B cell (primary cell): ENCODE measurements around the gene MCF2L. TPM values are rescaled to one million over a fixed set of nuclear protein-coding genes. Genes with fewer than 3 reads are reported as not detected.
A peak's percentile ranks its signal among the peaks of the same experiment; 100 is the strongest.

Source experiments
- ATAC-seq: fragments of 200-7000 bp; cut with Tn5 transposase; one replicate; pipeline ENCODE4 v1.10.0; 2021; ENCODE audit warnings: low read depth, mild to moderate bottlenecking, moderate number of reproducible peaks, moderate library complexity
- CTCF ChIA-PET: fragments of 350-600 bp; sonication (Branson Sonifier 250); formaldehyde crosslinking; loops from one replicate; lab custom pipeline; 2021; ENCODE audit warnings: antibody characterized with exemption, inconsistent platforms; lab: Charles Lee
- POLR2A ChIA-PET: fragments of 350-600 bp; sonication (Branson Sonifier 250); formaldehyde crosslinking; loops from one replicate; lab custom pipeline; 2021; ENCODE audit warnings: antibody characterized with exemption; lab: Charles Lee
- DNase-seq: peaks from one replicate; pipeline ENCODE4 v3.0.0; 2013
- H2AFZ ChIP-seq: 2 replicates; pipeline ENCODE4 v1.6.1; 2012; ENCODE audit warnings: mild to moderate bottlenecking, low read depth, low read length; ENCODE audit not compliant: insufficient read depth, poor library complexity, severe bottlenecking
- H3K27ac ChIP-seq, 2 donors: 1 replicate in 1 of 2; 2 replicates in 1 of 2; pipeline ENCODE4 v1.5.1; 2012 to 2013; ENCODE audit warnings: low read length in 2 of 2, mild to moderate bottlenecking in 2 of 2, moderate library complexity in 1 of 2
- H3K27me3 ChIP-seq, 4 experiments: fragments of 200-600 bp in 1 of 4; sonication (generic) in 1 of 4; replicated peaks in 1 of 4; 1 replicate in 2 of 4; 2 replicates in 2 of 4; pipeline versions ENCODE4 v1.6.1 to v1.7.0; 2013 to 2016; ENCODE audit warnings: low read length in 3 of 4, mild to moderate bottlenecking in 2 of 4, mixed read lengths in 1 of 4, moderate library complexity in 1 of 4; ENCODE audit not compliant: insufficient read depth in 4 of 4, control insufficient read depth in 3 of 4; ENCODE audit errors: control extremely low read depth in 1 of 4
- H3K36me3 ChIP-seq, 2 experiments: replicated peaks in 1 of 2; 1 replicate in 1 of 2; 2 replicates in 1 of 2; pipeline versions ENCODE4 v1.6.1 to v1.7.1; 2013; ENCODE audit warnings: low read length in 1 of 2; ENCODE audit not compliant: insufficient read depth in 2 of 2, control insufficient read depth in 1 of 2; ENCODE audit errors: control extremely low read depth in 1 of 2, extremely low read depth in 1 of 2
- H3K4me1 ChIP-seq, 2 donors: fragments of 200-600 bp in 1 of 2; sonication (generic) in 1 of 2; 1 replicate in 1 of 2; 2 replicates in 1 of 2; pipeline versions ENCODE4 v1.5.1 to v1.6.1; 2013 to 2017; ENCODE audit warnings: low read length in 2 of 2; ENCODE audit not compliant: control insufficient read depth in 2 of 2, insufficient read depth in 2 of 2
- H3K4me2 ChIP-seq: replicated peaks from 2 replicates; pipeline ENCODE3; 2012; ENCODE audit warnings: mild to moderate bottlenecking, low read depth, low read length; ENCODE audit not compliant: poor library complexity, severe bottlenecking
- H3K4me3 ChIP-seq, 5 experiments: fragments of 200-600 bp in 1 of 5; sonication (generic) in 1 of 5; 1 replicate in 3 of 5; 2 replicates in 2 of 5; pipeline versions ENCODE4 v1.5.1 to v1.7.0; 2011 to 2016; ENCODE audit warnings: low read length in 4 of 5, mild to moderate bottlenecking in 4 of 5, low read depth in 2 of 5, control low read depth in 1 of 5, moderate library complexity in 1 of 5; ENCODE audit not compliant: insufficient read depth in 1 of 5; ENCODE audit errors: control extremely low read depth in 1 of 5, extremely low read depth in 1 of 5
- H3K79me2 ChIP-seq: fragments of 200-600 bp; sonication (generic); one replicate; pipeline ENCODE4 v1.6.0; 2016; ENCODE audit warnings: low read length; ENCODE audit not compliant: control insufficient read depth, insufficient read depth
- H3K9ac ChIP-seq: fragments of 200-600 bp; sonication (generic); 2 replicates; pipeline ENCODE4 v1.6.1; 2017; ENCODE audit warnings: mild to moderate bottlenecking, low read length, moderate library complexity
- H3K9me3 ChIP-seq, 3 donors: one replicate each; pipeline versions ENCODE4 v1.6.1 to v1.7.1; 2013; ENCODE audit warnings: low read length in 2 of 3; ENCODE audit not compliant: control insufficient read depth in 2 of 3, insufficient read depth in 1 of 3; ENCODE audit errors: control extremely low read depth in 1 of 3
- H4K20me1 ChIP-seq: 2 replicates; pipeline ENCODE4 v1.6.0; 2012; ENCODE audit warnings: mild to moderate bottlenecking, low read length; ENCODE audit not compliant: insufficient read depth, control insufficient read depth, poor library complexity, severe bottlenecking
- H3K27ac Mint-ChIP-seq: one replicate; pipeline ENCODE4 v1.8.0; 2021; ENCODE audit warnings: mixed read lengths
- H3K27me3 Mint-ChIP-seq: one replicate; pipeline ENCODE4 v1.8.0; 2021; ENCODE audit warnings: mixed read lengths
- H3K4me1 Mint-ChIP-seq: one replicate; pipeline ENCODE4 v1.8.0; 2021; ENCODE audit warnings: mixed read lengths
- H3K4me3 Mint-ChIP-seq: one replicate; pipeline ENCODE4 v1.8.0; 2021; ENCODE audit warnings: mixed read lengths
- H3K9me3 Mint-ChIP-seq: one replicate; pipeline ENCODE4 v1.8.0; 2022; ENCODE audit warnings: mixed read lengths; ENCODE audit not compliant: insufficient read depth
- CTCF ChIP-seq: fragments of 200-600 bp; IDR thresholded peaks from one replicate; pipeline ENCODE4 v1.8.0; 2022; ENCODE audit warnings: antibody characterized with exemption, mild to moderate bottlenecking
- EZH2 ChIP-seq: IDR thresholded peaks from 2 replicates; pipeline ENCODE4 v1.6.1; 2012; ENCODE audit warnings: borderline replicate concordance, low read depth, mild to moderate bottlenecking, moderate library complexity, low read length; ENCODE audit not compliant: insufficient read depth, poor library complexity, severe bottlenecking
- WGBS: methylation state at CpG from one replicate; pipeline ENCODE4 v1.1.5; 2013; ENCODE audit warnings: missing lambda C conversion rate; ENCODE audit not compliant: insufficient coverage; 5-methylcytosine and 5-hydroxymethylcytosine counted together
- intact Hi-C: fragments of 100-400 bp; cut with micrococcal nuclease; formaldehyde crosslinking; loops from one replicate; pipeline ENCODE4 v1.10.0; 2022
- polyA minus RNA-seq: library from RNA; depleted of rRNA, polyadenylated mRNA; stranded (reverse); fragments of >200 nt; gene quantifications from 2 replicates; pipeline ENCODE4 v1.2.3, GENCODE V29; 2012
- polyA plus RNA-seq: library from polyadenylated mRNA; depleted of rRNA; stranded (reverse); fragments of >200 nt; gene quantifications from 2 replicates; pipeline ENCODE4 v1.2.3, GENCODE V29; 2012
- total RNA-seq, 2 donors: library from RNA; stranded (reverse); fragments of 120-200 nt in 1 of 2; gene quantifications; 1 replicate in 1 of 2; 2 replicates in 1 of 2; pipeline versions ENCODE4 v1.2.3 to v1.2.4, GENCODE V29; 2013 to 2022

The MCF2L gene
- total RNA-seq (7.7 and 8.2 TPM in 2 replicates), polyA plus RNA-seq (3.7 and 5.3 TPM in 2 replicates), polyA minus RNA-seq (5.3 and 10.9 TPM in 2 replicates)
- 6.8 TPM for total RNA-seq (2013)

DNA sequence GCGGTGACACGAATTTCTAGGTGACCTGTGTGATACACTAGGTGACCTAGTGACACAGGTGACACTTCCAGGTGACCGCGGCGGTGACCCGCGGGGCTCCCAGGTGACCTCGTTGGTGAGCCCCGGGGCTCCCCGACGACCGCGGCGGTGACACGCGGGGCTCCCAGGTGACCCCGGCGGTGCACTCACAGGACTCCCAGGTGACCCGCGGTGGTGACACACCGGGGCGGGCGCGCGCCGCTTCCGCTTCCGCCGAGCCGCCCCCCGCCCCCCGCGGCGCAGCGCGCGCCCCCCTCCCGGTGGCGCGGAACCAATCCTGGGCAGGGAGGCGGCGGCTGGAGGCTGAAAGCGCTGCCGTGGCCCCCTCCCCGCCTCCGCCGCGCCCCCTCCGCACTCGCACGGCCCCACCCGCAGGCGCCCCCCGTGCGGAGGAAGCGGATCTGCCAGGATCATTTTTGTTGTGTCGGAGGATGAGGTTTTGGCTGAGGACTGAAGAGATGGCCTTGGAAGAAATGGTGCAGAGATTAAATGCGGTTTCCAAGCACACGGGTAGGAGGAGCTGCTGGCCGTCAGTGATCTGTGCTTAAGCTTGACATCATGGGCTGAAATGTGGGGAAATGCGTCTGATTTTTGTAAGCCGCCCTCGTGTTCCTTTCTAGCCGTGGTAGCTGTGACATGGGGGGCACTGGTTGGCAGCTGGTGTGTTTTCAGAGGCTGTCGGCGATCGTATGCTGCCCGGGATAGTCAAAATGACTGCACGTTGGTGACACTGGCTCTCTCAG lies at the start of gene MCF2L:
TSS of gene MCF2L (plus strand) at position 305 of the 782 bp plus-strand sequence. CDS start at position 471, 166 bp downstream.
- H2AFZ ChIP-seq, result peak within 1 kb of the TSS; percentile 60
- H3K4me1 ChIP-seq, result peaks cover 12 to 13% of the 10 kb centered on the region in 2 donors
- peak; percentile 54 for ATAC-seq
- WGBS, result 1% methylated on average over 63 of the region's 69 CpGs
- TF ChIP-seq CTCF (no peak), EZH2 (no peak)
- H3K36me3 ChIP-seq, result no peaks in the 10 kb centered on the region
- Mint-ChIP-seq H3K9me3 (no peaks in the 10 kb centered on the region), H3K4me1 (peaks cover 12% of the 10 kb centered on the region), H3K27me3 (peaks cover 23% of the 10 kb centered on the region), H3K27ac (peak within 1 kb of the TSS; percentile 46), H3K4me3 (peak within 1 kb of the TSS; percentile 91)
- peak; percentile 69 for DNase-seq
- H3K4me3 ChIP-seq, result peak within 1 kb of the TSS; percentile 17 to 70 (median 58)
- no peaks in the 10 kb centered on the region for H4K20me1 ChIP-seq
- H3K9me3 ChIP-seq, result peaks cover 0 to 4% (median 0%) of the 10 kb centered on the region in 3 donors
- H3K4me2 ChIP-seq, result peak within 1 kb of the TSS; percentile 88
- ChIA-PET POLR2A (no interaction called here), CTCF (interaction anchor here (1.3 to 2.2 kb wide), 4 partner anchors 26 to 481 kb away, joined by 4 to 9 read pairs (median 4); no protein-coding TSS in a partner anchor)
- intact Hi-C loops, result loop anchor here (2.0 kb wide), 1 partner anchor 26 kb away; no protein-coding TSS in a partner anchor
- peak within 1 kb of the TSS; percentile 73 for H3K9ac ChIP-seq
- H3K27me3 ChIP-seq, result peaks cover 0 to 14% (median 2%) of the 10 kb centered on the region in 4 experiments
- peak within 1 kb of the TSS in 1 of 2 donors; percentile 44 for H3K27ac ChIP-seq
- no peaks in the 10 kb centered on the region for H3K79me2 ChIP-seq

- no peak overlapping the region for H3K4me3 Mint-ChIP-seq
- H3K4me1 Mint-ChIP-seq, result peaks cover 3% of the 10 kb centered on the region
- peaks cover 0 to 3% (median 0%) of the 10 kb centered on the region in 3 donors for H3K9me3 ChIP-seq
- POLR2A ChIA-PET, result no interaction called here
- H3K27ac Mint-ChIP-seq, result no peak overlapping the region
- H3K9me3 Mint-ChIP-seq, result no peaks in the 10 kb centered on the region
- CTCF ChIA-PET, result no interaction called here
- peaks cover 0 to 11% (median 3%) of the 10 kb centered on the region in 4 experiments for H3K27me3 ChIP-seq
- no peak for DNase-seq
- H3K79me2 ChIP-seq, result no peaks in the 10 kb centered on the region
- H3K4me3 ChIP-seq, result no peak overlapping the region
- H3K4me2 ChIP-seq, result no peak overlapping the region
- no peak for TF ChIP-seq EZH2
- no peak for TF ChIP-seq CTCF
- H3K9ac ChIP-seq, result no peak overlapping the region
- ATAC-seq, result no peak
- peaks cover 0 to 2% of the 10 kb centered on the region in 2 donors for H3K4me1 ChIP-seq
- intact Hi-C loops, result no loop called here
- no peaks in the 10 kb centered on the region for H4K20me1 ChIP-seq
- H3K27me3 Mint-ChIP-seq, result peaks cover 26% of the 10 kb centered on the region
- H3K36me3 ChIP-seq, result no peaks in the 10 kb centered on the region
- WGBS, result 100% methylated on average over 3 of the region's 12 CpGs
- H2AFZ ChIP-seq, result no peak overlapping the region
- H3K27ac ChIP-seq, result no peak overlapping the region
Measured at GRCh38 chr13:112923962-112924361, 45.1 kb upstream of the MCF2L start.
